ENCODE measurements around the gene ACAT2.
"Not testable (repeated sequence)": the region's sequence is repeated elsewhere in the genome, so short reads cannot be mapped to it uniquely, and the experiment has no call there.

Gene ACAT2

DNA sequence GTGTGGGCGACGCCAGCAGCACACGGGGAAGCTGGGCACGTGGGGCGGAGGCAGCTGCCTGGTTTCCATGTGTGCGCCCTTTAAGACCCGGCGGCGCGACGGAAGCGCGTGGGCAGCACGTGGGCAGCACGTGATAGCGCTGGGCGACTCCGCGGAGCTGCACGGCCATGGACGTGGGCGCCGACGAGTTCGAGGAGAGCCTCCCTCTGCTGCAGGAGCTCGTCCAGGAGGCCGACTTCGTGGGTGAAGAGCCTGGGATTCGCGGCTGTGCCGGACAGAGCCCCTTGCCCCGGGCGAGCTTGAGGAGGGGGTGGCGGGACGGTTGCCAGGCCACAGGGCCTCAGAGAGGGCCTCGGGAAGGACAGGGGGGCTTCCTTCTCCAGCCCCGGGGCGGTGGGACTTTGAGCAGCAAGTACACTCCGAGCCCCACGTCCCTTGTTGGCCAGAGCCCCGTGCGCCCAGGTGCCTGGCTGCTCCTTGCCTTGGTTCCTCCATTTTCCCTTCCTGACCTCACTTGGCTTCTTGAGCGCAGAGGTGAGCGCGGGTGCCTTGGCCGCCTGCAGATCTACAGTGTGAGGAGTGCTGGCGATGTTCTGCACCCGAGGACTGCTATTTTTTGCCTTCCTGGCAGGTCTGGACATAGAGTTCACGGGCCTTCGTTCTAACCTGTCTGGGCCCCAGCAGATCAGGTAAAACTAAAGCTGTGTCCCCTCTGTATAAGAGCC, 38.5 kb downstream of the ACAT2 start, which contains the start of gene PNLDC1:
TSS of gene PNLDC1 (plus strand) at position 136 of the 725 bp plus-strand sequence. CDS start at position 168, 32 bp downstream.
- no peak within 1 kb of the TSS for H3K27ac Mint-ChIP-seq
- DNase-seq (ENCODE audit: low spot score), result no peak
- H3K27me3 Mint-ChIP-seq (ENCODE audit: low read depth), result no peaks in the 10 kb centered on the region
- H3K36me3 Mint-ChIP-seq (ENCODE audit: low read depth), result peaks cover 34% of the 10 kb centered on the region
- no peaks in the 10 kb centered on the region for H3K9me3 Mint-ChIP-seq
- H3K4me3 Mint-ChIP-seq, result no peak within 1 kb of the TSS
- no peaks in the 10 kb centered on the region for H3K4me1 Mint-ChIP-seq (ENCODE audit: low read depth)

DNA sequence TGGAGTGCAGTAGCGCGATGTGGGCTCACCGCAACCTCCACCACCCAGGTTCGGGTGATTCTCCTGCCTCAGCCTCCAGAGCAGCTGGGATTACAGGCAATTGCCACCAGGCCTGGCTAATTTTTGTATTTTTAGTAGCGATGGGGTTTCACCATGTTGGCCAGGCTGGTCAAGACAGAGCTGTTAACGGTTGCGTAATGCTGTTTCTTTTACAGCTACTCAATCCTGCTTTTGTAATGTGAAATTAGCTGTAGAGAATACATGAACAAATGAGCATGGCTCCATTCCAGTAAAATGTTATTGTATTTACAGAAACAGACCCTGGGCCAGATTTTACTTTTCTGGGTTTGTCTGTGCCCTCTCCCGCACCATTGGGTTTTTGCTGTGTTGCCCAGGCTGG, 40.1 kb downstream of the ACAT2 start:
- Mint-ChIP-seq H3K36me3 (ENCODE audit: low read depth) (peaks cover 26% of the 10 kb centered on the region), H3K9me3 (no peaks in the 10 kb centered on the region), H3K27me3 (ENCODE audit: low read depth) (no peaks in the 10 kb centered on the region), H3K4me1 (ENCODE audit: low read depth) (no peaks in the 10 kb centered on the region), H3K27ac (no peak overlapping the region), H3K4me3 (no peak overlapping the region)
- no peak for DNase-seq (ENCODE audit: low spot score)

DNA sequence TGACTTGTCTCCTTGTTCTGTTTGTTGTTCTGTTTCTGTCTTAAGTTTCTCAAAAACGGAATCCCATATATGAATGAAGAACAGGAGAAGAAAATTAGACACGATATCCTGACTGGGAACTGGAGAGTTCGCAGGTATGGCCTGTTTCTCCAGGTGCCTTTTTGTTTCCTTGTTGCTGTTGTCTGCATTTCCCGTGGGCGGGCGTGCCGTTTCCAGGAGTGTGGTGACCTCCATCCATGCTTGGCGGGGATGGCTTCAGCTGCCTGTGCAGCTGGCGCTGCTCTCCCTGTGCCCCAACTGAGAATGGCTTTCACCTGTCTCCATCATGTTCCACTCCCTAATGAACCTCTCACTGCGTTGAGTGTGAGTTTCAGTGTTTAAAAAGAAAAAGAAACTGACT, 42.7 kb downstream of the ACAT2 start:
- DNase-seq (ENCODE audit: low spot score), result no peak
- Mint-ChIP-seq H3K27me3 (ENCODE audit: low read depth) (no peaks in the 10 kb centered on the region), H3K4me3 (no peak overlapping the region), H3K36me3 (ENCODE audit: low read depth) (peaks cover 7% of the 10 kb centered on the region), H3K27ac (no peak overlapping the region), H3K9me3 (no peaks in the 10 kb centered on the region), H3K4me1 (ENCODE audit: low read depth) (no peaks in the 10 kb centered on the region)

DNA sequence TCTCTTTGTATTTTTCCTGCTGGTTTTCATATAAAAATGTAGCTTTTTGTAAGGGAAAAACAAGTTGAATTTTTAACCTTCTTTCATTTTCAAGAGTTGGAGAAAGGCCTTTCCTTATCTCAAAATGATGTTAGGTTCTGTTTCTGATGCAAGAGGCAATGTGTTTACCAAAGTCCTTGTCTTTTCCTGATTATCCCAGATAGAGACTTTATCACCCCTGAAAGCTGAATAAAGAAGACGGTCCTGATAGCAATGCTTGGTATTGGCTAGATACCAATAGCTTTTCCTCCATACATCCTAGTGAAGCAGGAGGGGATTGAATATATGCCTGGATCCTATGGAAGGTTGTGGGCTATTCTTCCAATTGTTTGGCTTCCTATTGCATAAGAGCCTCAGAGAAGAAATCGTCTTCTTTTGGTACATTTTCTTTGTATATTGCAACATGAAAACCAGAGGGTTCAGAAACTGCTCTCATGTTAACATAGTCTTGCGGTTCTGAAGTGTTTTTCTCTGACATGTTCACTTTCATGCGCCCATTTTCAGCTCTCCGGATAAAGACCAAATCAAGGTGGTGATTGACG, 43.7 kb downstream of the ACAT2 start:
- Mint-ChIP-seq H3K36me3 (ENCODE audit: low read depth) (peaks cover 3% of the 10 kb centered on the region), H3K27ac (no peak overlapping the region), H3K9me3 (no peaks in the 10 kb centered on the region), H3K4me3 (no peak overlapping the region), H3K27me3 (ENCODE audit: low read depth) (no peaks in the 10 kb centered on the region), H3K4me1 (ENCODE audit: low read depth) (no peaks in the 10 kb centered on the region)
- DNase-seq (ENCODE audit: low spot score), result no peak

DNA sequence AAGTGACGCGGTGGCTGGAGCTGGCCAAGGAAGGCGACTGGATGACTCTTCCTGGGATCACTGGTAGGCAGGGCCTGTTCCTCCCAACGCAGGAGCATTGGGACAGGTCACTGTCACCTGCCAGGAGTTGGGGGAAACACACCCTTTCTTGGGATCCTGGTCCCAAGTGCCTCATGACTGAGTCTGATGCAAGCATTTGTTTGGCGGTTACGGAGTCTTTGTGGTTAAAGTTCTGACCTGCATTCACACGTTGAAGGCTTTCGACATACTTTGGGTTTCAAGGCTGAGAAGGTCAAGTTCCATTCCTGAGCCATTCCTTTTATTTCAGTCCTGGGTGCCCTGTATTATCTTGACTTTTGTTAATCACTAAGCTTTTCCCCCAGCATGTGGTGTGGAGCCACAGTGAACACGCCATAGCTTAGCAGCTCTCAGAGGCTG, 44.2 kb downstream of the ACAT2 start:
- no peaks in the 10 kb centered on the region for H3K9me3 Mint-ChIP-seq
- no peak overlapping the region for H3K4me3 Mint-ChIP-seq
- no peak overlapping the region for H3K27ac Mint-ChIP-seq
- H3K36me3 Mint-ChIP-seq (ENCODE audit: low read depth), result no peaks in the 10 kb centered on the region
- no peaks in the 10 kb centered on the region for H3K4me1 Mint-ChIP-seq (ENCODE audit: low read depth)
- H3K27me3 Mint-ChIP-seq (ENCODE audit: low read depth), result no peaks in the 10 kb centered on the region
- DNase-seq (ENCODE audit: low spot score), result no peak

DNA sequence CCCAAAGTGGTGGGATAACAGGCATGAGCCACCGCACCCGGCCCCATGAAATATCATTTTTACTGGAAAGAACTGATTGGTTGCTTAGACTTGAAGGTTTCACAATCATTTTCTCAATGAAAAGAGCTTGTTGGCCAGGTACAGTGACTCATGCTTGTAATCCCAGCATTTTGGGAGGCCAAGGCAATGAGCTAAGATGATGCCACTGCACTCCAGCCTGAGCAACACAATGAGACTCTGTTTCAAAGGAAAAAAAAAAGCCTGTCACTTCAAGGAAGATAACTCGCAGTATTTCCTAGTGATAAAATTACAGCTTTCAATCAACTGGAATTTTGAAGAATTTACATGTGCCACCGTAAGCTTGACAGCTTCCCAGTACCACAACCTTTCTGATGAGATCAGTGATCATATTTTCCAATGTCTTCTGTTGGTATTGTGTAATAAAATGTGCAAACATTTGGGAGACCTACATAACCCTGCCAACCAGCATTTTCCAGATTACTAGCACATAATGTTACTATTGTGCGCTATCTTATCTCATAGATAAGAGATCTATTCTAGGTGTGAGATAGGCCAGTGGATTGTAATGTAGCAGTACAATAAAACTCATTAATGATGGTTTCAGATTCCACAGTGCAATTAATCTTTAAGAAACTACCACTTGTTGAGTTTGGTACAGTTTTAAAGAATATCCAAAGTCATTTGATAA, 45.5 kb downstream of the ACAT2 start:
- Mint-ChIP-seq H3K4me3 (no peak overlapping the region), H3K36me3 (ENCODE audit: low read depth) (no peaks in the 10 kb centered on the region), H3K4me1 (ENCODE audit: low read depth) (no peaks in the 10 kb centered on the region), H3K27ac (no peak overlapping the region), H3K27me3 (ENCODE audit: low read depth) (no peaks in the 10 kb centered on the region), H3K9me3 (no peaks in the 10 kb centered on the region)
- no peak for DNase-seq (ENCODE audit: low spot score)

DNA sequence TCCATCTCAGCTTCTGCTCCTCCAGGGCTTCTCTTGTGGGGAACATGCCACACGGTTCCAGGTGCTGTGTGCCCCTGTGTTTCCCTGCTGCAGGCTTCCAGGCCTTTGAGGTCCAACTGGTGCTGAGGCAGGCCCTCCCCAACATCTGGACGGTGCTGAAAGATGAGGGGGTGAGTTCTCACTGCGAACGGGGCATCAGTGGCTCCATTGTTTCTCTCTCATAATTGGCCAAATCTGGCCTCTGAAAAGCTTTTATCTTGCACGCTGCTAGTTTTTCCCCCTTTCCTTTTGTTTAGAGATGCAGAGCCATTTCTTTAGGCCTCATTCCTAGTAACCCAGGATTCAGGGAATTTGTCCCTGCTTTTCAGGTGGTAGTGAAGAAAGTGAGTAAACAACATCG, 46.8 kb downstream of the ACAT2 start:
- Mint-ChIP-seq H3K9me3 (no peaks in the 10 kb centered on the region), H3K27me3 (ENCODE audit: low read depth) (no peaks in the 10 kb centered on the region), H3K27ac (no peak overlapping the region), H3K4me3 (no peak overlapping the region), H3K36me3 (ENCODE audit: low read depth) (no peaks in the 10 kb centered on the region), H3K4me1 (ENCODE audit: low read depth) (no peaks in the 10 kb centered on the region)
- DNase-seq (ENCODE audit: low spot score), result no peak

DNA sequence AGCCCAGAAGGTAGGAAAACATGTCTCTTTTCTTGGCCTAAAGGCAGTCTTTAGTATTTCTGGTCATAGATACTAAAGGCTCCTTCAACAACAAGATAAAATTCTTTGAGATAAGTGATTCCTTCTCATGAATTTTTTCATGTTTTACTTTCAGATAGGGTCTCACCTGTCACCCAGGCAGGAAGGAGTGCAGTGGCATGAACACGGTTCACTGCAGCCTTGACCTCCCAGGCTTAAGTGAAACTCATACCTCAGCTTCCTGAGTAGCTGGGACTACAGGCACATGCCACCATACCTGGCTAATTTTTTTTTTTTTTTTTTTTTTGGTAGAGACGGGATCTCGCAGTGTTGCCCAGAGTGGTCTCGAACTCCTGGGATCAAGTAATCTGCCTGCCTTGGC, 47.3 kb downstream of the ACAT2 start:
- H3K36me3 Mint-ChIP-seq (ENCODE audit: low read depth), result no peaks in the 10 kb centered on the region
- H3K27me3 Mint-ChIP-seq (ENCODE audit: low read depth), result no peaks in the 10 kb centered on the region
- no peaks in the 10 kb centered on the region for H3K4me1 Mint-ChIP-seq (ENCODE audit: low read depth)

DNA sequence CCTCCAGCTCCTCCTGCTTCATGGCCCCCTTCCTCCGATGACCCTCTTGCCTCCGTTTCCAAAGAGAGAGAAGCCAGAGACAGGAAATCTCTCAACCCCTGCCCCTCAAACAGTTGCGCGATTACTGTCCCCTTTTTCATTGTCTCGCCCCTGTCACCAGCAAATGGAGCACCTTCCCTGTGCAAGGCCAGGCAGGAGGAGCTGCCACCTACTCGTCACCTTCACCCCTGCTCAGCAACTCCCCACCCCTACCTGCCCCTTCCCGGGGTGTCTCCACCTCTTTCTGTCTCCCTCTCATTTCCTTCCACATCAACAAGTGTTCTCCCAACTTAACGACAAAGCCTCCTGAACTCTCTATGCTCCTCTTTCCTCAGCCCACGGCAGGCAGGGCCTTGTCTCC, 51.9 kb downstream of the ACAT2 start:
- no peak overlapping the region for H3K27ac Mint-ChIP-seq

More for the DNA sequence above, 47.3 kb downstream of the ACAT2 start:
- Mint-ChIP-seq H3K4me3 (no peak overlapping the region), H3K27ac (no peak overlapping the region), H3K9me3 (no peaks in the 10 kb centered on the region)
- DNase-seq (ENCODE audit: low spot score), result no peak

DNA sequence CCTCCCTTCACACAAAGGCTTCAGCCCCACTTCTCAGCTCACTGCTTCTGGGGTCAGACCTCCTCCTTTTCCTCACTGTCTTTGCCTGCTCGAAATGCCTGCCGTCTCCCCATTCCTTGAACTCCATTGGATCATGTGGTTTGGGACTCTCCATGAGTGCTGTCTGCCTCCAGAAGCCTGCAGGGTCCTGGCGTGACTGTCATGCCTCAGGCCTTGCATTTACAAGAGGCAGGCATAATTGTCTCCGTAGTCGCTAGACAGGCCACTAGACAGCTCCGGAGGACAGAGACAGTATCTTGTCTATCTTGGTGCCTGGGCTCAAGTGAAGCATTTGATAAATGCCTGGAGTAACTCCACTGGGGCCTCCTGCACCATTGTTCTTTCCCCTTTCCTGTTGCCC, 53.6 kb downstream of the ACAT2 start:
- Mint-ChIP-seq H3K27me3 (ENCODE audit: low read depth) (no peaks in the 10 kb centered on the region), H3K4me3 (no peak overlapping the region), H3K27ac (no peak overlapping the region), H3K4me1 (ENCODE audit: low read depth) (peaks cover 11% of the 10 kb centered on the region), H3K9me3 (no peaks in the 10 kb centered on the region), H3K36me3 (ENCODE audit: low read depth) (no peaks in the 10 kb centered on the region)
- DNase-seq (ENCODE audit: low spot score), result no peak

More for the DNA sequence above, 51.9 kb downstream of the ACAT2 start:
- H3K9me3 Mint-ChIP-seq, result no peaks in the 10 kb centered on the region
- H3K4me3 Mint-ChIP-seq, result no peak overlapping the region
- no peaks in the 10 kb centered on the region for H3K27me3 Mint-ChIP-seq (ENCODE audit: low read depth)
- no peaks in the 10 kb centered on the region for H3K36me3 Mint-ChIP-seq (ENCODE audit: low read depth)
- DNase-seq (ENCODE audit: low spot score), result no peak
- no peaks in the 10 kb centered on the region for H3K4me1 Mint-ChIP-seq (ENCODE audit: low read depth)

DNA sequence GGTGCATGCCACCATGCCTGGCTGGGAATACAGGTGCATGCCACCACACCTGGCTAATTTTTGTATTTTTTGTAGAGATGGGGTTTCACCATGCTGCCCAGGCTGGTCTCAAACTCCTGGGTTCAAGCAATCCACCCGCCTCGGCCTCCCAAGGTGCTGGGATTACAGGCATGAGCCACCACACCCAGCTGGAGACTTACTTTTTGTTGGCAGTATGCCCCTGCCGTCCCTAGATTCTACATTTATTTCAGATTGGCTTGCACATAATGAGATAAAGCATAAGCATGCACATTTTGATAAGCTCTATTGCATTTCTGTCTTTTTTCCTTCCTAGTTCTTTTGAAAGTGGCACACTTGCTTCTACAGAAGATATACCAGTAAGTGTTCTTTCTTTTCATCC, 54.9 kb downstream of the ACAT2 start:
- not testable (repeated sequence) for DNase-seq (ENCODE audit: low spot score); H3K36me3 Mint-ChIP-seq (ENCODE audit: low read depth)

DNA sequence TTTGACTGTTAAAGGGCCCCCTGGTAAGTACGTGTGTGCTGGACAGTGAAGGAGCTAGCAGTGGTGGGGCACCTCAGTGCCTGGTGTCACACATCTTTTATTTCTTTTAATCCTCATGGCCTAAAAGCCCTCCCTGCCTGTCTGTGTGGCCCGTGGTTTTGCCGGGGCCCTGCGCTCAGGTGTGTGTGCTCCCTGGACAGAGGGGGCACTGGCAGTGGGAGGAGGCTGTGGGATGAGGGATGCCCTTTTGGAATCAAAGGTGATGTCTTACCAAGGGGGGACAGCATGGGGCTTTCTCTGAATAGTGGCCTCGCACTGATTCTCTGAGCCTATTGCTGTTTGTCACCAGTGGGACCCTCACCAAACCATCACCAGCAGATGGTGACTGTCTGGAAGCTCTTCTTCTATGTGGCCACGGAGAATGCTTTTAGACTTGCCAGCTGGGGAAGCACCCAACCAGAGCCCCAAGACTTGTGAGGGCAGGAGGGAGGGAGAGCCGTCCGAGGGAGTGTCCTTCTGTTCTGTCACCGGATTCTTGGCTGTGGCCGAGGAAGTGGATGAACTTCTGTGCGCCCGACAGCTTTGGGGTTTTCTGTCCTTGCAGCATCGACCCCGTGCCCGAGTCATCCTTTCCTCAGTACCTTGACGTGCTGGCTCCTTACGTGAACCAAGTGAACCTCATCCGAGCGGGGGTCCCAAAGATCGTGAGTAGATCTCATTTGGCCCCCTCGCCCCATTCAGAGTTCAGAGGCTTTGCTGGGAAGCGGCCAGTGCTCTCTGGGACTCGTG, 56.3 kb downstream of the ACAT2 start:
- DNase-seq (ENCODE audit: low spot score), result no peak
- H3K9me3 Mint-ChIP-seq, result no peaks in the 10 kb centered on the region
- peaks cover 15% of the 10 kb centered on the region for H3K4me1 Mint-ChIP-seq (ENCODE audit: low read depth)
- H3K36me3 Mint-ChIP-seq (ENCODE audit: low read depth), result no peaks in the 10 kb centered on the region
- H3K27me3 Mint-ChIP-seq (ENCODE audit: low read depth), result no peaks in the 10 kb centered on the region
- no peak overlapping the region for H3K4me3 Mint-ChIP-seq
- H3K27ac Mint-ChIP-seq, result no peak overlapping the region

More for the DNA sequence above, 54.9 kb downstream of the ACAT2 start:
- H3K27ac Mint-ChIP-seq; H3K9me3 Mint-ChIP-seq; H3K27me3 Mint-ChIP-seq (ENCODE audit: low read depth); H3K4me3 Mint-ChIP-seq: not testable (repeated sequence)
- H3K4me1 Mint-ChIP-seq (ENCODE audit: low read depth), result peaks cover 15% of the 10 kb centered on the region

DNA sequence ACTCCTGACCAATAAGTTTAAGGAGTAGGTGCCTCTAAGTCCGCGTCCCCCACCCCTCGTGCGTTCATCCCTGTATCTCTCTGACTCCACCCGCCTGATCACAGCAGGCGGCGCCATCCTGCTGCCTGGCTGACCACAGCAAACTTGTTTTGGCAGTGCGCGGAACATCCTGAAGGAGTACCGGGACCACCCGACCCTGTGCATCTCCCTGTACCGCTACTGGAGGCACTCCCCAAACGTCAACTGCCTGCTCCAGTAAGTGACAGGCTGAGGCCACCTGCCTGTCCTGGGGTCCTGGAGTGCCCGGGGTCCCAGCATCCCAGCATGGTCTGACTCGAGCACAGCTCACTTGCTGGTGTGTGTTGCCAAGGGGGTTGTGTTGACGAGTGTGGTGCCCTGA, 57.3 kb downstream of the ACAT2 start:
- peak overlapping the region; percentile 91 for H3K27ac Mint-ChIP-seq
- H3K27me3 Mint-ChIP-seq (ENCODE audit: low read depth), result no peaks in the 10 kb centered on the region
- peak overlapping the region; percentile 77 for H3K4me3 Mint-ChIP-seq
- H3K4me1 Mint-ChIP-seq (ENCODE audit: low read depth), result peaks cover 15% of the 10 kb centered on the region
- no peak for DNase-seq (ENCODE audit: low spot score)
- no peaks in the 10 kb centered on the region for H3K9me3 Mint-ChIP-seq
- no peaks in the 10 kb centered on the region for H3K36me3 Mint-ChIP-seq (ENCODE audit: low read depth)
